GM12878 (cell line): ENCODE results near the gene WASHC2C. TPM values are rescaled to one million over a fixed set of nuclear protein-coding genes. Genes with fewer than 3 reads are reported as not detected.
"Not testable (repeated sequence)": the region's sequence is repeated elsewhere in the genome, so short reads cannot be mapped to it uniquely, and the experiment has no call there.

Experiments
- ATAC-seq: fragments of 200-7000 bp; cut with Tn5 transposase; 3 replicates; pipeline ENCODE4 v1.9.1; 2020; ENCODE audit warnings: mild to moderate bottlenecking, moderate library complexity
- BruUV-seq: library from RNA; stranded (reverse); fragments of 400-500 nt; replicated peaks from 2 replicates; lab custom pipeline; 2021; lab: Mats Ljungman, UMichigan
- CTCF ChIA-PET: fragments of 300-600 bp; sonication (Branson Sonifier 250); formaldehyde crosslinking; extraction: SDS; loops from one replicate; lab custom pipeline; 2021; ENCODE audit warnings: inconsistent platforms; lab: Yijun Ruan, JAX
- POLR2A ChIA-PET: fragments of 350-600 bp; formaldehyde crosslinking; extraction: SDS; loops from one replicate; lab custom pipeline; 2021; ENCODE audit warnings: inconsistent platforms; lab: Charles Lee
- RAD21 ChIA-PET: fragments of 300-600 bp; sonication (Branson Sonifier 250); formaldehyde crosslinking; loops from one replicate; lab custom pipeline; 2023; ENCODE audit warnings: antibody characterized with exemption; ENCODE audit not compliant: unreplicated experiment; lab: Charles Lee
- SMC1A ChIA-PET: fragments of 300-600 bp; sonication (Branson Sonifier 250); formaldehyde crosslinking; loops from one replicate; lab custom pipeline; 2023; ENCODE audit not compliant: unreplicated experiment, uncharacterized antibody; lab: Charles Lee
- DNase-seq: peaks from one replicate; pipeline ENCODE4 v3.0.0-alpha.2; 2011; ENCODE audit warnings: low read depth, low spot score
- FAIRE-seq: peaks from 3 replicates; lab custom pipeline; 2011; peaks lifted over from hg19 to GRCh38; lab: Jason Lieb, UNC
- H2AFZ ChIP-seq: 2 replicates; pipeline ENCODE4 v1.6.0; 2011; ENCODE audit warnings: low read depth, low read length, control low read depth; ENCODE audit not compliant: control insufficient read depth
- H3K27ac ChIP-seq: 2 replicates; pipeline ENCODE4 v1.5.1; 2011; ENCODE audit warnings: control low read depth; ENCODE audit not compliant: control insufficient read depth, insufficient read depth
- H3K27me3 ChIP-seq, 2 experiments: replicated peaks in 1 of 2; 2 replicates each; pipeline versions ENCODE4 v1.6.0 to v1.6.1; 2011; ENCODE audit warnings: low read length in 1 of 2; ENCODE audit not compliant: control insufficient read depth in 2 of 2, insufficient read depth in 2 of 2
- H3K36me3 ChIP-seq, 2 experiments: 2 replicates each; pipeline ENCODE4 v1.5.1; 2011; ENCODE audit warnings: low read length in 1 of 2; ENCODE audit not compliant: control insufficient read depth in 2 of 2, insufficient read depth in 2 of 2
- H3K4me1 ChIP-seq: 2 replicates; pipeline ENCODE4 v1.6.1; 2011; ENCODE audit warnings: mild to moderate bottlenecking, low read length, moderate library complexity, mixed read lengths; ENCODE audit not compliant: control insufficient read depth, insufficient read depth
- H3K4me2 ChIP-seq: 2 replicates; pipeline ENCODE4 v1.6.0; 2011; ENCODE audit warnings: control low read depth; ENCODE audit not compliant: control insufficient read depth, insufficient read depth
- H3K4me3 ChIP-seq: fragments of 200-600 bp; sonication (generic); 2 replicates; pipeline ENCODE4 v1.5.1; 2016
- H3K79me2 ChIP-seq: 2 replicates; pipeline ENCODE4 v1.6.0; 2011; ENCODE audit warnings: low read length; ENCODE audit not compliant: control insufficient read depth, insufficient read depth
- H3K9ac ChIP-seq: 2 replicates; pipeline ENCODE4 v1.8.0; 2011; ENCODE audit warnings: low read length, control low read depth, mixed read lengths; ENCODE audit not compliant: control insufficient read depth, insufficient read depth
- H3K9me3 ChIP-seq: replicated peaks from 3 replicates; pipeline ENCODE4 v1.5.1; 2011; ENCODE audit warnings: mild to moderate bottlenecking, low read length; ENCODE audit not compliant: control insufficient read depth, insufficient read depth
- H4K20me1 ChIP-seq: 2 replicates; pipeline ENCODE4 v1.6.0; 2011; ENCODE audit not compliant: control insufficient read depth, insufficient read depth
- GATAD2B ChIP-seq: fragments of 450-650 bp; conservative IDR thresholded peaks from 2 replicates; pipeline ENCODE4 v1.6.1; 2017; ENCODE audit warnings: low read depth, mild to moderate bottlenecking, moderate library complexity
- HDAC6 ChIP-seq: fragments of 200-600 bp; sonication (generic); IDR thresholded peaks from one replicate; pipeline ENCODE4 v1.8.0; 2017; ENCODE audit warnings: antibody characterized with exemption; ENCODE audit not compliant: unreplicated experiment
- HDGF ChIP-seq: fragments of 450-650 bp; IDR thresholded peaks from 2 replicates; pipeline ENCODE4 v1.6.1; 2016; ENCODE audit warnings: antibody characterized with exemption
- PAX5 ChIP-seq: IDR thresholded peaks from 2 replicates; pipeline ENCODE4 v1.6.1; 2011; ENCODE audit warnings: low read depth, low read length, borderline replicate concordance
- PBX3 ChIP-seq: IDR thresholded peaks from 2 replicates; pipeline ENCODE4 v1.6.1; 2011; ENCODE audit warnings: mild to moderate bottlenecking, low read depth, low read length, moderate library complexity; ENCODE audit not compliant: insufficient replicate concordance
- SIN3A ChIP-seq: IDR thresholded peaks from 2 replicates; pipeline ENCODE4 v1.6.1; 2012; ENCODE audit warnings: low read depth, low read length, improper control_type of control experiment
- SMC3 ChIP-seq: IDR thresholded peaks from 2 replicates; pipeline ENCODE4 v1.6.1; 2011; ENCODE audit warnings: low read length, improper control_type of control experiment, borderline replicate concordance
- USF2 ChIP-seq: IDR thresholded peaks from 2 replicates; pipeline ENCODE4 v1.6.1; 2011; ENCODE audit warnings: low read depth, low read length, improper control_type of control experiment, borderline replicate concordance
- WRNIP1 ChIP-seq: IDR thresholded peaks from 2 replicates; pipeline ENCODE4 v1.6.1; 2011; ENCODE audit warnings: low read depth, low read length, improper control_type of control experiment, borderline replicate concordance
- ZNF592 ChIP-seq: fragments of 450-650 bp; IDR thresholded peaks from 2 replicates; pipeline ENCODE4 v1.6.1; 2017; ENCODE audit warnings: mild to moderate bottlenecking, moderate library complexity
- ZSCAN29 ChIP-seq: fragments of 450-650 bp; IDR thresholded peaks from 2 replicates; pipeline ENCODE4 v1.6.1; 2017; ENCODE audit warnings: mild to moderate bottlenecking, moderate library complexity
- WGBS: methylation state at CpG from one replicate; pipeline ENCODE4 v1.1.6; 2016; ENCODE audit warnings: low lambda C conversion rate; ENCODE audit not compliant: insufficient replicate concordance, insufficient coverage; ENCODE audit errors: missing lambda C conversion rate; 5-methylcytosine and 5-hydroxymethylcytosine counted together
- in situ Hi-C: fragments of 300-500 bp; cut with MboI; formaldehyde crosslinking; loops from 9 replicates; pipeline ENCODE4 v1.14.3; 2018; ENCODE audit warnings: mixed read lengths
- intact Hi-C: fragments of 100-400 bp; cut with micrococcal nuclease; formaldehyde crosslinking; loops from one replicate; pipeline ENCODE4 v1.14.2; 2022; ENCODE audit not compliant: unreplicated experiment
- polyA plus RNA-seq, 11 experiments: library from polyadenylated mRNA; depleted of rRNA in 4 of 11; unstranded in 6 of 11; stranded (reverse) in 5 of 11; fragments of >200 nt; fragmentation: Nextera tagmentation in 4 of 11; fragmentation: Illumina TruSeq in 1 of 11; extraction: Ambion mirVana in 4 of 11; extraction: Trizol in 1 of 11; gene quantifications; 1 replicate in 1 of 11; 2 replicates in 10 of 11; pipeline versions ENCODE4 v1.2.1 to v1.2.3, GENCODE V29; 2011 to 2016; ENCODE audit warnings: inconsistent platforms in 2 of 11, missing spikeins in 2 of 11, low read depth in 1 of 11
- total RNA-seq, 4 experiments: library from RNA; depleted of rRNA in 3 of 4; stranded (reverse); fragments of >200 nt in 3 of 4; fragmentation: Illumina TruSeq in 1 of 4; extraction: Trizol in 1 of 4; gene quantifications; 2 replicates each; pipeline versions ENCODE4 v1.2.1 to v1.2.3, GENCODE V29; 2013 to 2021

The WASHC2C gene
- total and polyA plus RNA-seq, 10 of the 15 experiments (the other 5 are each of a cell fraction or from before 2014, with no cell fraction given), result 3.3 to 30.6 (median 22.9) TPM

- H3K79me2 ChIP-seq, SMC1A ChIA-PET, ATAC-seq, CTCF ChIA-PET, H3K36me3 ChIP-seq, H4K20me1 ChIP-seq, intact Hi-C loops, BruUV-seq, H3K4me2 ChIP-seq, H3K9me3 ChIP-seq, H2AFZ ChIP-seq, RAD21 ChIA-PET, in situ Hi-C loops, H3K9ac ChIP-seq, DNase-seq, H3K4me3 ChIP-seq, POLR2A ChIA-PET, H3K27me3 ChIP-seq, H3K4me1 ChIP-seq, FAIRE-seq, H3K27ac ChIP-seq: not testable (repeated sequence)
- WGBS, result 69% methylated on average over 3 of the region's 4 CpGs
Measured at GRCh38 chr10:45814146-45814545, 87.1 kb downstream of the WASHC2C start.

GRCh38 chr10:45817130-45817859 is 90.2 kb downstream of the WASHC2C start:
- DNase-seq, result no peak
- ATAC-seq, result no peak
- no peaks in the 10 kb centered on the region for H3K79me2 ChIP-seq
- H3K4me1 ChIP-seq, result no peaks in the 10 kb centered on the region
- no peaks in the 10 kb centered on the region for H4K20me1 ChIP-seq
- H2AFZ ChIP-seq, result no peak overlapping the region
- ChIA-PET SMC1A (no interaction called here), POLR2A (no interaction called here), CTCF (no interaction called here), RAD21 (no interaction called here)
- in situ Hi-C loops (no loop called here), intact Hi-C loops (no loop called here)
- BruUV-seq, result no TSS peak
- H3K27me3 ChIP-seq, result no peaks in the 10 kb centered on the region
- H3K27ac ChIP-seq, result no peak overlapping the region
- FAIRE-seq, result no peak
- H3K4me2 ChIP-seq, result no peak overlapping the region
- H3K4me3 ChIP-seq, result no peak overlapping the region
- WGBS, result 37% methylated on average over 6 of the region's 7 CpGs
- H3K9ac ChIP-seq, result no peak overlapping the region
- H3K36me3 ChIP-seq, result no peaks in the 10 kb centered on the region
- no peaks in the 10 kb centered on the region for H3K9me3 ChIP-seq
- no peak for TF ChIP-seq SIN3A
- TF ChIP-seq USF2, result no peak
- no peak for TF ChIP-seq PAX5
- no peak for TF ChIP-seq PBX3
- TF ChIP-seq WRNIP1, result no peak
- TF ChIP-seq GATAD2B, result no peak
- no peak for TF ChIP-seq SMC3
- TF ChIP-seq HDAC6, result no peak
- no peak for TF ChIP-seq HDGF
- TF ChIP-seq ZNF592, result no peak
- TF ChIP-seq ZSCAN29, result no peak
